DOHH2 (cell line): ENCODE results near the gene STK4.

Experiments
- CTCF ChIP-seq: fragments of 200-600 bp; sonication (generic); IDR thresholded peaks from one replicate; pipeline ENCODE4 v1.5.1; 2014; ENCODE audit warnings: antibody characterized with exemption, mild to moderate bottlenecking, low read depth, low read length; ENCODE audit not compliant: poor library complexity, severe bottlenecking
- EZH2phosphoT487 ChIP-seq: fragments of 200-600 bp; sonication (generic); IDR thresholded peaks from 2 replicates; pipeline ENCODE4 v1.6.1; 2017; ENCODE audit warnings: borderline replicate concordance, mild to moderate bottlenecking, antibody characterized with exemption, low read length, moderate library complexity, mixed read lengths

- TF ChIP-seq EZH2phosphoT487 = no peak
- no peak for TF ChIP-seq CTCF
Observed at GRCh38 chr20:44970243-44970757, 4.0 kb downstream of the STK4 start.
